Prostate gland (tissue), 2 donors: Measurements from ENCODE around the gene ZEB2.

ENCODE experiments used
- POLR2A ChIP-seq: fragments of 450-650 bp; IDR thresholded peaks from one replicate; pipeline ENCODE4 v1.6.1; 2016; ENCODE audit warnings: antibody characterized with exemption, mild to moderate bottlenecking
- TF ChIP-seq, protein P1 (sequence below), 4 experiments: fragments of 200-600 bp in 2 of 4; fragments of 450-650 bp in 2 of 4; sonication (generic) in 2 of 4; IDR thresholded peaks; 1 replicate in 3 of 4; 2 replicates in 1 of 4; pipeline ENCODE4 v1.5.1; 2016 to 2019; ENCODE audit warnings: antibody characterized with exemption in 4 of 4, mild to moderate bottlenecking in 2 of 4, moderate library complexity in 2 of 4

- TF ChIP-seq, protein P1, sequence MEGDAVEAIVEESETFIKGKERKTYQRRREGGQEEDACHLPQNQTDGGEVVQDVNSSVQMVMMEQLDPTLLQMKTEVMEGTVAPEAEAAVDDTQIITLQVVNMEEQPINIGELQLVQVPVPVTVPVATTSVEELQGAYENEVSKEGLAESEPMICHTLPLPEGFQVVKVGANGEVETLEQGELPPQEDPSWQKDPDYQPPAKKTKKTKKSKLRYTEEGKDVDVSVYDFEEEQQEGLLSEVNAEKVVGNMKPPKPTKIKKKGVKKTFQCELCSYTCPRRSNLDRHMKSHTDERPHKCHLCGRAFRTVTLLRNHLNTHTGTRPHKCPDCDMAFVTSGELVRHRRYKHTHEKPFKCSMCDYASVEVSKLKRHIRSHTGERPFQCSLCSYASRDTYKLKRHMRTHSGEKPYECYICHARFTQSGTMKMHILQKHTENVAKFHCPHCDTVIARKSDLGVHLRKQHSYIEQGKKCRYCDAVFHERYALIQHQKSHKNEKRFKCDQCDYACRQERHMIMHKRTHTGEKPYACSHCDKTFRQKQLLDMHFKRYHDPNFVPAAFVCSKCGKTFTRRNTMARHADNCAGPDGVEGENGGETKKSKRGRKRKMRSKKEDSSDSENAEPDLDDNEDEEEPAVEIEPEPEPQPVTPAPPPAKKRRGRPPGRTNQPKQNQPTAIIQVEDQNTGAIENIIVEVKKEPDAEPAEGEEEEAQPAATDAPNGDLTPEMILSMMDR (IDR thresholded peaks at IDR 0.05), result no peak
- TF ChIP-seq POLR2A, result no peak
Measured at GRCh38 chr2:144472911-144473310, 47.0 kb downstream of the ZEB2 start.
